ENCODE results near the gene PUS3. TPM values are rescaled to one million over a fixed set of nuclear protein-coding genes. Genes with fewer than 3 reads are reported as not detected.

The PUS3 gene
- total RNA-seq, 4 donors from 2014 or later: 7.1 to 20.2 (median 8.5) TPM

GRCh38 chr11:125950178-125950490 is 47.1 kb upstream of the PUS3 start:
- Histone ChIP-seq H3K36me3 (no peaks in the 10 kb centered on the region), H3K4me3 (no peak overlapping the region), H3K9me3 (no peaks in the 10 kb centered on the region), H3K27ac (replicated peaks in 1 of 4) (peak overlapping the region in 1 of 4 donors; percentile 47), H3K4me1 (peaks cover 19 to 37% (median 32%) of the 10 kb centered on the region in 4 donors), H3K27me3 (no peaks in the 10 kb centered on the region)
- WGBS: 95% methylated on average over 4 of the region's 11 CpGs
- no peak for DNase-seq (ENCODE audit: extremely low spot score)
- no peak for TF ChIP-seq CTCF (IDR thresholded peaks at IDR 0.05)
- no peak for TF ChIP-seq POLR2A (IDR thresholded peaks at IDR 0.05; ENCODE audit: low read depth)
- no peak for TF ChIP-seq POLR2AphosphoS5 (IDR thresholded peaks at IDR 0.05)
- TF ChIP-seq EP300 (IDR thresholded peaks at IDR 0.05): no peak
- intact Hi-C loops (cut with DNase I): loop anchor here (5.0 kb wide), 1 partner anchor 112 kb away; the partner anchor contains the start of gene CDON

- no peaks in the 10 kb centered on the region for H3K36me3 ChIP-seq
- peaks cover 19 to 37% (median 32%) of the 10 kb centered on the region in 4 donors for H3K4me1 ChIP-seq
- WGBS: 95% methylated on average over 19 of the region's 22 CpGs
- no peaks in the 10 kb centered on the region for H3K9me3 ChIP-seq
- DNase-seq (ENCODE audit: extremely low spot score): peak; percentile 87
- H3K27me3 ChIP-seq: no peaks in the 10 kb centered on the region
- intact Hi-C loops (cut with DNase I): loop anchor here (5.0 kb wide), 1 partner anchor 113 kb away; the partner anchor contains the start of gene CDON
- H3K27ac ChIP-seq (replicated peaks in 1 of 4): no peak overlapping the region
- no peak overlapping the region for H3K4me3 ChIP-seq
- TF ChIP-seq POLR2A (IDR thresholded peaks at IDR 0.05; ENCODE audit: low read depth) (no peak), POLR2AphosphoS5 (IDR thresholded peaks at IDR 0.05) (no peak), CTCF (IDR thresholded peaks at IDR 0.05) (no peak), EP300 (IDR thresholded peaks at IDR 0.05) (no peak)
These were observed 46.5 kb upstream of the PUS3 start for GRCh38 chr11:125949271-125950177.

- 89% methylated on average over 16 of the region's 23 CpGs for WGBS
- Histone ChIP-seq H3K9me3 (no peaks in the 10 kb centered on the region), H3K27me3 (no peaks in the 10 kb centered on the region), H3K36me3 (no peaks in the 10 kb centered on the region), H3K27ac (replicated peaks in 1 of 4) (no peak overlapping the region), H3K4me1 (peaks cover 19 to 31% (median 29%) of the 10 kb centered on the region in 4 donors), H3K4me3 (no peak overlapping the region)
- intact Hi-C loops (cut with DNase I): no loop called here
- peak; percentile 91 for DNase-seq (ENCODE audit: extremely low spot score)
- TF ChIP-seq POLR2AphosphoS5 (IDR thresholded peaks at IDR 0.05) (no peak), EP300 (IDR thresholded peaks at IDR 0.05) (no peak), POLR2A (IDR thresholded peaks at IDR 0.05; ENCODE audit: low read depth) (no peak), CTCF (IDR thresholded peaks at IDR 0.05) (no peak)
These were observed 45.5 kb upstream of the PUS3 start for GRCh38 chr11:125948278-125949051.

- 92% methylated on average over 9 of the region's 24 CpGs for WGBS
- Histone ChIP-seq H3K4me1 (peaks cover 13 to 22% (median 21%) of the 10 kb centered on the region in 4 donors), H3K9me3 (no peaks in the 10 kb centered on the region), H3K36me3 (no peaks in the 10 kb centered on the region), H3K4me3 (no peak overlapping the region), H3K27ac (replicated peaks in 1 of 4) (no peak overlapping the region), H3K27me3 (no peaks in the 10 kb centered on the region)
- intact Hi-C loops (cut with DNase I): no loop called here
- peak; percentile 70 for DNase-seq (ENCODE audit: extremely low spot score)
- TF ChIP-seq EP300 (IDR thresholded peaks at IDR 0.05): no peak
- TF ChIP-seq POLR2AphosphoS5 (IDR thresholded peaks at IDR 0.05): no peak
- no peak for TF ChIP-seq CTCF (IDR thresholded peaks at IDR 0.05)
- no peak for TF ChIP-seq POLR2A (IDR thresholded peaks at IDR 0.05; ENCODE audit: low read depth)
These were observed 44.6 kb upstream of the PUS3 start for GRCh38 chr11:125947419-125948277.

All from esophagus muscularis mucosa (tissue), 4 donors.